ENCODE data around the gene POU3F1.

Gene POU3F1

DNA sequence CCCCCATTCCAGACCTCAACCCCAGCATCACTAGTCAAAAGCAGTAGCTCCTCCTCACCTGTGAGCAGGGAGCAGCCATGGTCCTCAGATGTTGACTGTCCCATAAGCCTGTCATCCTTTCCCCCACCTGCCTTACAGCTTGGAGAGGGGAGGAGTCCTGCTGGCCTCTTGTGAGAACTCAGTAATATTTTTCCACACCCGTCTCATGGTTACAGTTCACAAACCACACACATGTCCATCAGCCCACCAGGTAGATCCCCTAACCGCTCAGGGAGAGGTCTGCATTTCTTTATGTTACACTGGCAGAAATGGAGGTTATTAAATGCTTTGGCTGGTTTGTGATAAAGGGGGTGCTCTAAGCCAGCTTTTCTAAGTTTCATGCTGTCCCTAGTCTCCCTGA, 26.3 kb upstream of the POU3F1 start:
- DNase-seq, result no peak

DNA sequence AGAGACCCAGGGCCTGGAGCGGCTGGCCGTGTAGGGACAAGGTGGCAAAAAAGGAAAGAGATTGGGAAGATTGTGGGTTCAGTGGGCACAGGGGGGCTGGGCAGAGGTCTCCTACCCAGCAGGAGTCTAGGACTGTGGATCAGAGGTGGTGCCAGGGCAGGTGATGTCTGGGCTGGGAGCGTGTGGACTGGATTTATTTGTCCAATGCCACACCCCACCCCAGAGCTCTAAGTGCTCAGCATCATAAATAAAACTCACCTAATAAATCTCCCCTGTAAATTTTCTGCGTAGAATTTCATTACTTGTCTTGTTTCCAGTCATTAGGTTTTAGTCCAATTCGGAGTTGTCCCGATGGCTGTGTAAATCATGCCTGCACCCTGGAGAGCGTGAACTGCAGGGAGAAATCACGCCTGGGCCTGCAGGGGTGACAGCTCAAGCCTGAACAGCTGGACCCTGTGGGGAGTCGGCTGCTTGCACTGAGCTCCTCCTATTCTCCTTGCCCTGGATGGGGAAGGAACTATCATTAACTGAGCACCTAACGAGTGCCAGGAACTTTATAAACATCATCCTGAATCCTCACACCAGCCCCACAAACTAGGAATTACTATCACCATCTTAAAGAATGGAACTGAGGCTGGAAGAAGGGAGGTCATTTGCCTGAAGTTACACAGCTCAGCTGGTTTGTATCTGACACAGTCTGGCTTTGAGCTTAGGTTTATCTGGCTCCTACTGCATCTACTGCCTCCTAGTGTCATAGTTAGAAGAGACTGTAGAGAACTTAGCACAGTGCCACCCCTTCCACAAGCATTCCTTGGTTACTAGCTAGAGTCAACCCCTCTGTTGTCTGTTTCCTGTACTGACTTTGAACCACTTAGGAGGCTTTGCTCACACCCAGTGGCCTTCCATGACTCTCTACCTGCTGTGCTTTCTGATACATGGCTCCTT, 25.0 kb upstream of the POU3F1 start:
- peak; percentile 16 for DNase-seq

GRCh38 chr1:38068980-38069340, 22.4 kb upstream of the POU3F1 start:
- DNase-seq, result no peak

DNA sequence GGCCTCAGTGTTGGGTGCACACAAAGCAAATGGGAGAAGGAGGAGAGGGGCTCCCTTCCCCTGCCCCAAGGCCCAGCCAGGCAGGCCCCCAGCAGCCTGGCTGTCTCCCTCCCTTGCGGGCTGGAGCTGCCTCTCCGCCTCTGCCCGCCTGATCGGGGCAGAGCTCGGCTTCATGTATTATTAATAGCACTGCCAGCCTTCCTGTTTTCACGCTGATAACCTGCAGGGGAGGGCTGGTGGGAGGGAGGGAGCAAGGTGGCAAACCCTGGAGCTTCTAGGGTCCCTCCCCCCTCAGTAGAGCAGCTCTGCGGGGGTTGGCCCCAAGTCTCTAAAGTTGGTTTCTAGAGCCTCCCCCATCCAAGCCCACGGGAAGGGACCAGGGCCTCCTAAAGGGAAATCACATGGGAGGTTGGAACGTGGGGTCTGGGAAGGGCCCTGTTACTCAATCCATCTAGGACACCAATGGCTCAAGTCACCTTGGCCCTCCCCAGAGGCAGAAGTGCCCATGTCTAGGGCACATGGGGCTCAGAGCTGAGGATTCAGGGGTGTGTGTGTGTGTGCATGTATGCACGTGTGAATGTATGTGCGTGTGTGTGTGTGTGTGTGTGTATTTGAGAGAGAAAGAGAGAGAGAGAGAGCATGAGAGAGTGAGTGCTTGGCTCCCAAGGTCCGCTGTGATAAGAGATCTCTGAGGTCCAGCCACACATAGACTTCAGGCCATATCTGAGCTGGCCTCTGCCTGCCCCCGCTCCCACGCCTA, 21.8 kb upstream of the POU3F1 start:
- DNase-seq, result peak; percentile 30

- DNase-seq, result no peak
Observed at GRCh38 chr1:38064197-38064903, 17.8 kb upstream of the POU3F1 start.

DNA sequence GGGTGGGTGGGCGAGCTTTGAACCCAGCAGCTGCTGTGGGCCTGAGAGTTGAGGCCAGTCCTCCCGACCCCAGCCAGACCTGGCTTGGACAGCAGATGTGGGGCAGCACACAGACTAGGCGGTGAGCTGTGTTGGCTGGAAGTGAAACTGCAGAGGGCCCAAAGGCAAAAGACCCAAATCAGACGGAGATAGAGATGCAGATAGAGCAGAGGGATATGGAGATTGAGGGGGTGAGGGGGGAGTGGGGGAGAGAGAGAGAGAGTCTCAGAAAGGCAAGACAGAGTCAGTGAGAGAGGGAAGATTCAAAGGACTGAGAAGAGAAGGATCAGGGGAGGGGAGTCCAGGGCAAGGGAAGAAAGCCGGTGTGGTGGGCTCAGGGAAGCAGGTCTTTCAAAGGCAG, 17.0 kb upstream of the POU3F1 start:
- DNase-seq, result no peak

DNA sequence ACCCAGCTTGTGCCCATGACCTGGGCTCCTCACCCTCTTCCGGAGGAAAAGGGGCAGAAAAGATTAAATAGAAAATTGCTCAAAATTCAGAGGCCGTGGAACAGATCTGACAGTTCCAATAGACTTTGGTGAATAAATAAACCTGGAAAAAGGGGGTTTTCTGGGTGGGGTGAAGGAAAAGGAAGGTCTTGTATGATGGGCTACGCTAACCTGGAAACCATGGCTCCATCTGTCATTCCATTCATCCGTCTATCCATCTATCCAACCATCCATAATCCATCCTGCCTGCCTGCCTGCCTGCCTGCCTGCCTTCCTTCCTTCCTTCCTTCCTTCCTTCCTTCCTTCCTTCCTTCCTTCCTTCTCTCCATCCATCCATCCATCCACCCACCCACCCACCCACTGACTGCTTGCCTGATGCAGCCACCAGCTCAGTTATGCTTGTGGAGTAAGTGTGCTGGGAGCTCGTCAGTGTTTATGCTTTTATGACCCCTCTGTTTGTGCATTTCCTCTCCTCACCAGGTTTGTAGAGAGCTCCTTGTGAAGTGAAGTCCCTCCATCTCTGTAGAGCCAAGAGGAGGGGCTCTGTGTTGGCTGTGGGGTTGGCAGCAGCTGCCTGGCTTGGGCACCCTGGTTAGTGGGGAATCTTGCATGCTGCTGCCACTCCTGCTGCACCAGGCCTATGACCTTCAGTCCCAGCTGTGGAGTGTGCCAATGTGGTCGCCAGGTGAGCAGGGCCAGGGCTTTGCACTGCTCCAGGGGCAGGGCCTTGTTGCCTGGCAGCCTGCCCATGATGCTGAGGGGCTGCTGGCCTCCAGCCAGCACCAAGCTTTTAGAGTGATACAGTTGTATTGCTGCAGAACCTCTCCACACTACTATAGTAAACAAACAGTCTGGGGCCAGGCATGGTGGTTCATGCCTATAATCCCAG, 16.0 kb upstream of the POU3F1 start:
- peak; percentile 98 for DNase-seq

- no peak for DNase-seq
Observed at GRCh38 chr1:38061883-38062328, 15.3 kb upstream of the POU3F1 start.

DNA sequence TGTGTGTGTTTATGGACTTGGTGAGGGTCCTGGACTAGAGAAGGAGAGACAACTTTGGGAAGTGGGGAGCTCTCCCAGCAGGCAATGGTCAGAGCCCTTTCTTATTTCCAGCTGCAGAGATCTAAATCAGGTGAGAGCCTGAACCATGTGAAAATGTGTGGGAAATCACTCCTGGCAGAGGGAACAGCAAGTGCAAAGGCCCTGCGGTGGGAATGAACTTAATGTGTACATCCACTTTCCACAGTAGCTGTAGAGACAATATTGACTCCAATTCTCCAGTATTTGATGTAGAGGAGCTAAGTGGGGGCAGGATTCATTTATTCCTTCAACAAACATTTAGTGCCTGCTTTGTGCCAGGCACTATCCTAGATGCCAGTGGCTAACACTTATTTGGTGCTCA, 14.7 kb upstream of the POU3F1 start:
- DNase-seq, result no peak

- no peak for DNase-seq
Observed at GRCh38 chr1:38060498-38060897, 13.9 kb upstream of the POU3F1 start.

DNA sequence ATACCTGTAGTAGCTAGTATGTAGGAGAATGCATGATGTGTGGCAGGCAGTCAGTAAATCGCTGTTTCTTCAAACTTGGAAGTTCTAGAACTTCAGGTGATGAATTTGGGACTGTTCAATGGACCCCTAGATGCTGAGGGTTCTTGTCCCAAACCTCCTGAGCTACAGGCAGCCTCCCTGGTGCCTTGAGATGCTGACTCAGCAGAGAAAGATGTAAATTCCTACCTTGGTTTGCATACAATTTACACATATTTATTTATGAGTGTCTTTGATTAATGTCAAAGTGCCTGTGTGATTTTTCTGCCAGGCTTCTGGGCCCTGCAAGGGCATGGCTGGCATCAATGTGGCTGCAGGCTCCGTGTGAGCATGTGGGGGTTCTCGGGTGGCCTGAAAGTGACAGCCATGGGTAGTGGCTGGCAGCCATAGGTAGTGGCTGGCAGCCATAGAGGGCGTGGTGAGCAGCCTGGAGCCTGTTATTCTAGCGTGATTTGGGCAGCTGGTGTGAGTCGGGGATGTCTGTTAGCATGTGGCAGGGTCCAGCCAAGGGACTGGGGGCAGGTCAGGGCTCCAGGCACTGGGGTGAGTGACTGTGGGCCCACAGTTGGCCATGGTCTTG, 13.2 kb upstream of the POU3F1 start:
- no peak for DNase-seq

- DNase-seq, result no peak
Observed at GRCh38 chr1:38055965-38056364, 9.4 kb upstream of the POU3F1 start.

- DNase-seq, result no peak
Observed at GRCh38 chr1:38055398-38055797, 8.8 kb upstream of the POU3F1 start.

GRCh38 chr1:38053416-38054091, 7.0 kb upstream of the POU3F1 start:
- peak; percentile 78 for DNase-seq

DNA sequence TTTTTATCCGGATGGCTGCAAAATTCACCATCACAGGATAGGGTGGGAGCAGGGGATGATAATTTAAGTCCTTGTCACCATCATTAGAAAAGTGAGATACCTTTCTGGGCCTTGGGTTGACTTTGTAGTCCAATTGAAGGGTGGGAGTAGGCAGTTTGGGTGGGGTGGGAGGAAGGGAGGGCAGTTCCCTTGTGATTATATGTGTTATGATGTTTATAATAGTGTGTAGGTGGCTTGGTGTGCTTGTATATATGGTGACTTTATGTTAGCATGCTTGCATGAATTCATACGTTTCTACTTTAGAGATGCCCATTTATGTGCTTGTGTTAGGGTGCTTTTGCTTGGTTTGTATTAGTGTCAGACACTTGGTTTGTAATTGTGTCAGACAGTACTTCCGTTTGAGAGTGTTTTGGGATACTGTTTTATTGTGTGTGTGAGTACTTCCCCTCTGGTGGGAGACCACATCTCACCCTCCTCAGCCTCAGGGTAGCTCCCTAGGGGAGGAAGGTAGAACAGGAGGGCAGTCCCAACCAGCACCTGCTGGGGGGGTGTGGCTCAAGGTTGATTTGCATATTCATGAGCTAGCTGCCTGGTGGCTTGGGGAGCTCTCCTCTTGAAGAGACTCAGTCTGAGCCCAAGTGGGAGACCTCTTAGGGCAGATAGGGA, 6.3 kb upstream of the POU3F1 start:
- peak; percentile 73 for DNase-seq

DNA sequence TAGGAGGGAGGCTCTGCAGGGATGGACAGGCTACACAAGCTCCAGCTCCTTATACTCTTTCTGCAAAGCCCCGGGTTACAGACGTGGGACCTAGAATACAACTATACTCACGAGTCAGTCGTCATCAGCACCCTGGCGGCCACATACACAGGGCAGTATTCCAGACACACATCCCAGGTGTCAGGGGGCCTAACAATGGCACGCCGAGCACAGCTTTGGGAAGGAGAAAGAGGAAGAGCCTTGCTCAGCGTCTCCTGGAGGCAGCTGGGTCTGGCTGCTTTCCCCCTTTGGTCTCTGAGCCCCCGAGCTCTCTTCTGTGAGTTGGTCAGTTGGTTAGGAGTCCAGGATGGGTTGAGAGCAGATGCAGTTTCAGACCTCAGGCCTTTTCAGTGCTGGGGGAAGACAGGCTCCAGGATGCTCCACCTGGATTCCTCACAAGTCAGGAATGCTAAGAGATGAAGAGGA, 4.5 kb upstream of the POU3F1 start:
- DNase-seq, result no peak

DNA sequence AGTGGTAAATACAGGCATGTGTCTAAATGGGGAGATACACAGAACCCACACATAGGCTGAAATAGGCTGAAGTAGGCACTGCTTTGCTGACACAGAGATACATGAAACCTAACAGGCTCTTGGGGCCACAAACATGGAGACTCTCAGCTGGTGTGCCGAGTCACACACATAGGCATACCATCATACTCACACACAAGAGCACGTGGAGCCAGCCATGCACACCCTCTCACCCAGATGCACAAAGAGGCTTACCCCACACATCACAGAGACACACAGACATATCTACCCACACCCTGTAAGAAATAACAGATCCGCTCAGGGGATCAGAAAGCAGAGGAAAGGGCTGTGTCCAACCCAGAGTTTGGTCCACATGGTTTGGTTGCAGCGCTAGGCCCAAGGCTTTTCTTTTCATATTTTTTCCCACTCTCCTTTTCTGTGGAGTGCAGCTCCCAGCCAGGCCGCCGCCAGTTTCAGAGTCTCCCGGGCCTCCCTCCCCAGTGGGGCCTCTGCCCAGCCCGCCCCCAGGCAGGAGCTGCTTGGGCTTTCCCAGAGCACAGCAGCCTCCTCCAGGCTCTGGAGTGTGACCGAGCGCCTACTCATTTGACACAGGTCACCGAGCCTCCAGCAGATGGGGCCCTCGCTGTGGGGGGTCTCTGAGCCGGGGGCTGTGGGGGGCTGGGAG, 3.9 kb upstream of the POU3F1 start:
- no peak for DNase-seq

GRCh38 chr1:38047603-38048141, 1.1 kb upstream of the POU3F1 start:
- no peak for DNase-seq

DNA sequence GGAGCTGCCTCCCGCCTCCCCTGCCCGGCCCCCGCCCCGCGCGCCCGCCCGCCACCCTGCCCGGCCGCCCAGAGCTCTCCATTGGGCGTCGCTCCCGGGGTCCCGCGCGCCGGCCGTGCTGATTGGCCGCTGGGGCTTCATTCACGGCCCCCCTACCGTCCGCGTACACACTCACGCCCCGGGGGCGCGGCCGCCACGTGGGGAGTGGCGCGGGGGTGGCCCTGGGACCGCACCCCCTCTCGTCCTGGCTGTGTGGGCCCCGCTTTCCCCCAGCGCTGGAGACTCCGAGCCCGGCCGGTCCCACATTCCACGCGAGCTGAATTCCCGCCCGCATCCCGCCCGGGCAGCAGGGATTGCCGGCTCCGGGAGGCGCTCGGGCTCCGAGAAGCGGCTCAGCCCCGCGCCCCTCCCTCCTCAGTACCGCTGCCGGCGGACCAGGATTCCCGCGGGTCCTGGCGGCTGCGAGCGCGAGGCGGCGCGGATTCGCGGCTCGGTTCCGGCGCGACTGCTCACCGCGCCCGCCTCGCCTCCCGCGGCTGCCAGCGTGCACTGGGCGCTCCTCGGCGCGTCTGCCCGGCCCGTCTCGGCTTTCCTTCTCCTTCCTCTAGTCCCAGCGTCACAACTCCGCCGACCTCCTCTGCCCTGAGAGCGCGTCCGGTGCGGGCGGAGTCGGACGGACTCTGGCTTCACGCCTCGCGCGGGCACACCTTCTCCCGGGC, 450 bp upstream of the POU3F1 start:
- DNase-seq, result peak; percentile 69
